NCI-H446 (cell line): ENCODE results near the gene RUNDC1.

Source experiments
- DNase-seq, 2 experiments: peaks; one replicate each; lab custom pipeline; 2025; lab: John Stamatoyannopoulos, UW

RUNDC1 gene

GRCh38 chr17:43019418-43019817 lies 39.1 kb downstream of the RUNDC1 start:
- no peak for DNase-seq

GRCh38 chr17:43020030-43020621 lies 39.8 kb downstream of the RUNDC1 start:
- no peak for DNase-seq

GRCh38 chr17:43020789-43021740 lies 40.7 kb downstream of the RUNDC1 start:
- DNase-seq = peak; percentile 18 to 52

- peak; percentile 50 to 75 for DNase-seq
These were observed 41.6 kb downstream of the RUNDC1 start, which contains the start of gene VAT1 for GRCh38 chr17:43021741-43022512. VAT1 (minus strand) TSS chr17:43022385; CDS start chr17:43022322, 63 bp downstream.

- peak; percentile 29 to 76 for DNase-seq
These were observed 44.3 kb downstream of the RUNDC1 start, which contains the start of gene RND2 for GRCh38 chr17:43024407-43025289. RND2 (plus strand) TSS chr17:43025231; CDS start chr17:43025348, 117 bp downstream.

GRCh38 chr17:43025290-43025657 lies 44.9 kb downstream of the RUNDC1 start:
- no peak for DNase-seq

- no peak for DNase-seq
These were observed 45.6 kb downstream of the RUNDC1 start for GRCh38 chr17:43025766-43026537.

- DNase-seq = no peak
These were observed 46.2 kb downstream of the RUNDC1 start for GRCh38 chr17:43026595-43026994.

GRCh38 chr17:43027091-43028032 lies 47.0 kb downstream of the RUNDC1 start:
- no peak for DNase-seq

GRCh38 chr17:43028221-43028861 lies 48.0 kb downstream of the RUNDC1 start:
- no peak for DNase-seq

GRCh38 chr17:43030137-43030767 lies 49.9 kb downstream of the RUNDC1 start:
- DNase-seq = no peak

GRCh38 chr17:43031666-43032065 lies 51.3 kb downstream of the RUNDC1 start:
- no peak for DNase-seq

- DNase-seq = no peak
These were observed 53.9 kb downstream of the RUNDC1 start for GRCh38 chr17:43033948-43034881.

- DNase-seq = no peak
These were observed 54.5 kb downstream of the RUNDC1 start for GRCh38 chr17:43034894-43035293.

GRCh38 chr17:43039646-43040045 lies 59.3 kb downstream of the RUNDC1 start:
- DNase-seq = no peak

- DNase-seq = no peak
These were observed 60.3 kb downstream of the RUNDC1 start for GRCh38 chr17:43040655-43041054.

- DNase-seq = no peak
These were observed 61.8 kb downstream of the RUNDC1 start for GRCh38 chr17:43042025-43042628.
